ENCODE measurements around the gene CYP1A2. TPM values are rescaled to one million over a fixed set of nuclear protein-coding genes. Genes with fewer than 3 reads are reported as not detected.

CYP1A2 gene
- total RNA-seq, 2 experiments from 2014 or later: not detected

GRCh38 chr15:74770211-74770903, 21.7 kb downstream of the CYP1A2 start:
- Mint-ChIP-seq H3K27ac (no peak overlapping the region), H3K4me3 (no peak overlapping the region), H3K36me3 (ENCODE audit: low read depth) (no peaks in the 10 kb centered on the region), H3K9me3 (no peaks in the 10 kb centered on the region), H3K4me1 (ENCODE audit: low read depth) (peaks cover 38% of the 10 kb centered on the region), H3K27me3 (peaks cover 9% of the 10 kb centered on the region)
- H3K9me3 ChIP-seq (ENCODE audit: control insufficient read depth in 1 of 2, insufficient read depth in 1 of 2, low read length in 2 of 2): no peaks in the 10 kb centered on the region
- H3K27me3 ChIP-seq (ENCODE audit: control insufficient read depth in 1 of 2, insufficient read depth in 2 of 2, low read length in 2 of 2): no peaks in the 10 kb centered on the region
- H3K4me1 ChIP-seq (ENCODE audit: insufficient read depth, low read length): peaks cover 44% of the 10 kb centered on the region
- H3K36me3 ChIP-seq (ENCODE audit: insufficient read depth, low read length): no peaks in the 10 kb centered on the region
- ChIA-PET CTCF (interaction anchor here (0.6 to 9.3 kb wide), 13 partner anchors 10 to 180 kb away, joined by 3 to 353 read pairs (median 6); partner anchors contain the start of gene CSK), POLR2A (interaction anchor here (1.0 to 22.7 kb wide), 5 partner anchors 25 to 203 kb away, joined by 3 to 925 read pairs (median 3); partner anchors contain the start of genes CLK3 and CSK)
- ATAC-seq (ENCODE audit: poor library complexity) (no peak), DNase-seq (no peak)
- intact Hi-C loops (cut with DNase I, micrococcal nuclease): loop anchor here in 1 of 2 experiments (2.0 kb wide), 1 partner anchor 132 kb away; no protein-coding TSS in a partner anchor
- H3K27ac ChIP-seq (ENCODE audit: low read depth in 1 of 2, low read length in 2 of 2): no peak overlapping the region
- TF ChIP-seq CTCF (IDR thresholded peaks at IDR 0.05): no peak
- H3K4me3 ChIP-seq (ENCODE audit: low read length): no peak overlapping the region

DNA sequence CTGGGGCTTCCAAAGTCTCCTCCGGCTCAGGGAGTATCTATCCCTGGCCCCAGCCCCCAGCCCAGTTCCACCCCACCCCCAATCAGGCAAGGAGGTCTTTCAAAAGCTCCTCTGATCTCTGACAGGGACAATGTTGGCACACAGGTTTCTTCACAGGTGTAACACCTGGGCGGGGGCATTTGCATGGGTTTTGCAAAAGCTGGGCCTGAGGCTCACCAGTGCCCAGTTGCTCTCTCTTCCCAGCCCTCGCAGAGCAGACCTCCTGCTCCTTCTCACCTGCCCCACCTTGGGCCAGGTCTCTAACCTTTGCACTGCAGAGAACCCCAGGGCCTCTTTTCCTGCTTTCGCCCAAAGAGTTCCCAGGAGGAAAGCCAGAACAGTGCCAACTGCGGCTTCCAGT, 24.7 kb downstream of the CYP1A2 start:
- Mint-ChIP-seq H3K27ac (no peak overlapping the region), H3K36me3 (ENCODE audit: low read depth) (no peaks in the 10 kb centered on the region), H3K9me3 (no peaks in the 10 kb centered on the region), H3K27me3 (peaks cover 5% of the 10 kb centered on the region), H3K4me3 (no peak overlapping the region), H3K4me1 (ENCODE audit: low read depth) (peaks cover 68% of the 10 kb centered on the region)
- Histone ChIP-seq H3K9me3 (ENCODE audit: control insufficient read depth in 1 of 2, insufficient read depth in 1 of 2, low read length in 2 of 2) (no peaks in the 10 kb centered on the region), H3K27me3 (ENCODE audit: control insufficient read depth in 1 of 2, insufficient read depth in 2 of 2, low read length in 2 of 2) (no peaks in the 10 kb centered on the region), H3K4me3 (ENCODE audit: low read length) (no peak overlapping the region), H3K36me3 (ENCODE audit: insufficient read depth, low read length) (no peaks in the 10 kb centered on the region), H3K27ac (ENCODE audit: low read depth in 1 of 2, low read length in 2 of 2) (no peak overlapping the region), H3K4me1 (ENCODE audit: insufficient read depth, low read length) (peaks cover 74% of the 10 kb centered on the region)
- ATAC-seq (ENCODE audit: poor library complexity): no peak
- ChIA-PET CTCF (interaction anchor here (1.5 to 9.3 kb wide), 2 partner anchors 11 to 21 kb away, joined by 4 to 353 read pairs; no protein-coding TSS in a partner anchor), POLR2A (interaction anchor here (22.7 kb wide), 1 partner anchor 22 kb away, joined by 925 read pairs; the partner anchor contains the start of gene CSK)
- intact Hi-C loops (cut with DNase I, micrococcal nuclease): no loop called here
- no peak for DNase-seq
- no peak for TF ChIP-seq CTCF (IDR thresholded peaks at IDR 0.05)

DNA sequence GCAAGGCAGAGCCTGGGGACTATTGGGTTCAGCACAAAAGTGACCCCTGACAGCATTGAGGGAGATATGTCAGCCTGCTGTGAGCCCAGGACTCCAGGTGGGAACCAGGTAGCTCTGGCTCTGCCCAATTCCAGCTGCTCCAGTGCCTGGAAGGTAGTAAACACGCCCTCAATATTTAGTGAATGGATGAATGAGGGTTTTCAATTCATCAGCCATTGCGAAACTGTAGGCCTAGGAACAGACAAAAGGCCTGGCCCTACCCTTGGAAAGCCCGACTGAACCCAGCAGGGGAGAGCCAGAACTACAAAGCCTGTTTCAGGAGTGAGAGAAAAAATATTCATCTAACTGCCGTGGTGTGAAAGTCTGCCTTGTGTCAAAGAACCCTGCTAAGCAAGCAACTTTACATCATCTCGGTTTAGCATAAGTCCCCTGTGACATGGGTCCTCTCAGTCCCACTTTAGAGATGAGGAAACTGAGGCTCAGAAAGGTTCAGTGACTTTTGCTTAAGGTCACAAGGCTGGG, 25.1 kb downstream of the CYP1A2 start:
- Mint-ChIP-seq H3K27ac (peak overlapping the region; percentile 59), H3K4me3 (no peak overlapping the region), H3K27me3 (peaks cover 2% of the 10 kb centered on the region), H3K9me3 (no peaks in the 10 kb centered on the region), H3K4me1 (ENCODE audit: low read depth) (peaks cover 69% of the 10 kb centered on the region), H3K36me3 (ENCODE audit: low read depth) (no peaks in the 10 kb centered on the region)
- Histone ChIP-seq H3K27ac (ENCODE audit: low read depth in 1 of 2, low read length in 2 of 2) (no peak overlapping the region), H3K4me1 (ENCODE audit: insufficient read depth, low read length) (peaks cover 75% of the 10 kb centered on the region), H3K36me3 (ENCODE audit: insufficient read depth, low read length) (no peaks in the 10 kb centered on the region), H3K9me3 (ENCODE audit: control insufficient read depth in 1 of 2, insufficient read depth in 1 of 2, low read length in 2 of 2) (no peaks in the 10 kb centered on the region), H3K27me3 (ENCODE audit: control insufficient read depth in 1 of 2, insufficient read depth in 2 of 2, low read length in 2 of 2) (no peaks in the 10 kb centered on the region), H3K4me3 (ENCODE audit: low read length) (no peak overlapping the region)
- no peak for ATAC-seq (ENCODE audit: poor library complexity)
- no peak for DNase-seq
- intact Hi-C loops (cut with DNase I, micrococcal nuclease): no loop called here
- POLR2A ChIA-PET: interaction anchor here (22.7 kb wide), 1 partner anchor 22 kb away, joined by 925 read pairs; the partner anchor contains the start of gene CSK
- no peak for TF ChIP-seq CTCF (IDR thresholded peaks at IDR 0.05)
- CTCF ChIA-PET: interaction anchor here (1.5 to 9.3 kb wide), 2 partner anchors 11 to 20 kb away, joined by 4 to 353 read pairs; no protein-coding TSS in a partner anchor

Data from CD4-positive, alpha-beta T cell (primary cell).